Measurements from ENCODE around the gene CLCN4. TPM values are rescaled to one million over a fixed set of nuclear protein-coding genes. Genes with fewer than 3 reads are reported as not detected.

CLCN4 gene
- total RNA-seq, 1 experiment from 2014 or later = 6.9 TPM

DNA sequence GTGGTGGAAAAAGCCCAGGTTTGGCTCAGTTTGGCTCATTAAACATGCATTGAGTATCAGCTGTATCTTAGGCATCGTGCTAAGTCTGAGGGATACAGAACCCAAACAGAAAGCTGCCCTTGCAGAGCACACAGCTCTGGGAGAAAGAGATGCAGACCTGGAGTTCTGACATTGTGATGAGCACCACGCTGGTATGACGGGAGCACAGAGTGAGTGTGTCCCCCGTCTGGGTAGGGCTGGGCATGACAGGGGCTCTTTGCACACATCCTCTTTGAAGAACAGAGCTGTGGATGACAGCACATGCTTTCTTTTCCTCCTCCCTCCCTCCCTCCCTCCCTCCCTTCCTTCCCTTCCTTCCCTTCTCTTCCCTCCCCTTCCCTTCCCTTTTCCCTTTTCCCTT lies 52.2 kb downstream of the CLCN4 start:
- H3K79me2 ChIP-seq (ENCODE audit: insufficient read depth, low read length) = no peaks in the 10 kb centered on the region
- H3K27ac Mint-ChIP-seq = no peak overlapping the region
- DNase-seq = no peak
- no peaks in the 10 kb centered on the region for H3K4me1 Mint-ChIP-seq
- H4K91ac ChIP-seq (ENCODE audit: insufficient read length, low read depth, low read length) = no peak overlapping the region
- H3K23ac ChIP-seq (ENCODE audit: insufficient read length, low read depth, low read length) = no peak overlapping the region
- no peak overlapping the region for H4K5ac ChIP-seq (ENCODE audit: insufficient read length, low read depth, low read length)
- H2AK5ac ChIP-seq (ENCODE audit: insufficient read length, low read length) = no peak overlapping the region
- H3K14ac ChIP-seq (ENCODE audit: insufficient read depth, low read length) = no peak overlapping the region
- H3K56ac ChIP-seq (ENCODE audit: insufficient read length, low read depth, low read length) = no peak overlapping the region
- no peaks in the 10 kb centered on the region for H3K4me1 ChIP-seq (ENCODE audit: insufficient read depth, low read length)
- H3K4ac ChIP-seq (ENCODE audit: low read depth, low read length) = no peak overlapping the region
- no peak overlapping the region for H2BK12ac ChIP-seq (ENCODE audit: insufficient read length, low read depth, low read length)
- no peak overlapping the region for H3K4me2 ChIP-seq (ENCODE audit: insufficient read depth, insufficient read length, low read length)
- WGBS (ENCODE audit: extremely low coverage, insufficient read length, low lambda C conversion rate) = no CpG with 5 or more reads among the region's 4 CpGs
- H2BK120ac ChIP-seq (ENCODE audit: low read depth, low read length, poor library complexity, severe bottlenecking) = no peak overlapping the region
- H3K27me3 ChIP-seq (ENCODE audit: insufficient read depth, low read length) = no peaks in the 10 kb centered on the region
- no peak overlapping the region for H3K18ac ChIP-seq (ENCODE audit: insufficient read length, low read depth, low read length)
- no peak overlapping the region for H2BK5ac ChIP-seq (ENCODE audit: insufficient read length, low read length)
- peaks cover 51 to 56% of the 10 kb centered on the region in 2 experiments for H3K9me3 Mint-ChIP-seq
- H3K9me3 ChIP-seq (ENCODE audit: control insufficient read depth, low read depth, low read length) = no peaks in the 10 kb centered on the region
- no peak overlapping the region for H2AFZ ChIP-seq (ENCODE audit: low read length)
- H2BK15ac ChIP-seq (ENCODE audit: low read depth, low read length) = no peak overlapping the region
- H3T11ph ChIP-seq (ENCODE audit: low read length) = no peak overlapping the region
- H3K36me3 Mint-ChIP-seq (ENCODE audit: insufficient read depth in 1 of 3, low read depth in 3 of 3) = peaks cover 16 to 19% (median 18%) of the 10 kb centered on the region in 3 experiments
- no peak overlapping the region for H3K9ac ChIP-seq (ENCODE audit: extremely low read depth, insufficient read length, low read length)
- H3K23me2 ChIP-seq (ENCODE audit: insufficient read length, low read depth, low read length, poor library complexity, severe bottlenecking) = no peaks in the 10 kb centered on the region
- H3K4me3 Mint-ChIP-seq = no peak overlapping the region
- no peak overlapping the region for H2BK20ac ChIP-seq (ENCODE audit: low read depth, low read length, poor library complexity, severe bottlenecking)
- TF ChIP-seq, protein P1, sequence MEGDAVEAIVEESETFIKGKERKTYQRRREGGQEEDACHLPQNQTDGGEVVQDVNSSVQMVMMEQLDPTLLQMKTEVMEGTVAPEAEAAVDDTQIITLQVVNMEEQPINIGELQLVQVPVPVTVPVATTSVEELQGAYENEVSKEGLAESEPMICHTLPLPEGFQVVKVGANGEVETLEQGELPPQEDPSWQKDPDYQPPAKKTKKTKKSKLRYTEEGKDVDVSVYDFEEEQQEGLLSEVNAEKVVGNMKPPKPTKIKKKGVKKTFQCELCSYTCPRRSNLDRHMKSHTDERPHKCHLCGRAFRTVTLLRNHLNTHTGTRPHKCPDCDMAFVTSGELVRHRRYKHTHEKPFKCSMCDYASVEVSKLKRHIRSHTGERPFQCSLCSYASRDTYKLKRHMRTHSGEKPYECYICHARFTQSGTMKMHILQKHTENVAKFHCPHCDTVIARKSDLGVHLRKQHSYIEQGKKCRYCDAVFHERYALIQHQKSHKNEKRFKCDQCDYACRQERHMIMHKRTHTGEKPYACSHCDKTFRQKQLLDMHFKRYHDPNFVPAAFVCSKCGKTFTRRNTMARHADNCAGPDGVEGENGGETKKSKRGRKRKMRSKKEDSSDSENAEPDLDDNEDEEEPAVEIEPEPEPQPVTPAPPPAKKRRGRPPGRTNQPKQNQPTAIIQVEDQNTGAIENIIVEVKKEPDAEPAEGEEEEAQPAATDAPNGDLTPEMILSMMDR (conservative IDR thresholded peaks at IDR 0.05) = no peak
- H4K8ac ChIP-seq (replicated peaks; ENCODE audit: insufficient read length, low read depth, low read length) = no peak overlapping the region
- H4K20me1 ChIP-seq (ENCODE audit: control insufficient read depth, insufficient read depth, insufficient read length) = no peaks in the 10 kb centered on the region
- H3K27me3 Mint-ChIP-seq (ENCODE audit: low read depth) = peaks cover 2% of the 10 kb centered on the region; the same call in 1 of the 2 replicates
- no peak overlapping the region for H3K27ac ChIP-seq (ENCODE audit: insufficient read length, low read depth, low read length)
- H3K79me1 ChIP-seq (ENCODE audit: insufficient read depth, low read depth, low read length, poor library complexity, severe bottlenecking) = no peaks in the 10 kb centered on the region
